ENCODE results near the gene SETBP1.

The SETBP1 gene

DNA sequence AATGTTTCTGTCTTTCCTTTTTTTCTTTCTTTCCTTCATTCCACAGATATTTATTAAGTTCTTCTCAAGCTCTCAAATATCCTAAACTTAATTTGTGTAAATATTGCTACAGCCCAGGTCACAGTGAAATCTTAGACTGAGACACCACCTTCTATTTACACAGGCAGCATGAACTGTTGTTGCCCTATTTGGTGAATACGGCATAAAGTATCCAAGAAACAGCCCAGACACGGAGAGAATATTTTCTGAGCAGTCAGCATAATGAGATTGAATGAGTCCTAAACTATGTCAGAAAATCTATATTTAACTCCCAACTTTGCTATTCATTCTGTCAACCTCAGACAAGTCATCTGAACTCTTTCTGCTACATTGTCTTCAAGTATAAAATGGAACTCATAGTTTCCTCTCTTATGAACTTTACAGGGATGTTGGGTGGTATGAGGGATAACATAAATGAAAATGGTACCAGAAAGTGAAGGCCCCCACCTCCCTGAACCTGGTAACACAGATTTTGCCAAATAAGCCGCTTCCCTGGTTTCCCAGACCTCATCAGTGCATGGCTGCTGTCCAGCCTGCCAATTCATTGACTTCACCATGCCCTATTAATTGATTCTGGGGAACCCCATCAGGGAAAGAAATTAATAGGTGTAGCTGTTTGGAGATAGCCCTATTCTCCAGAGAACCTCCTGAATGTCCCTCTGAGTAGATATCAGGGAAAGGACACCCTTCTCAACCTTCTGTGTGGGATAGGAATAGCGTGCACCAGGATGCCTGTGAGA lies 235.9 kb downstream of the SETBP1 start:
- TF ChIP-seq, protein P1, sequence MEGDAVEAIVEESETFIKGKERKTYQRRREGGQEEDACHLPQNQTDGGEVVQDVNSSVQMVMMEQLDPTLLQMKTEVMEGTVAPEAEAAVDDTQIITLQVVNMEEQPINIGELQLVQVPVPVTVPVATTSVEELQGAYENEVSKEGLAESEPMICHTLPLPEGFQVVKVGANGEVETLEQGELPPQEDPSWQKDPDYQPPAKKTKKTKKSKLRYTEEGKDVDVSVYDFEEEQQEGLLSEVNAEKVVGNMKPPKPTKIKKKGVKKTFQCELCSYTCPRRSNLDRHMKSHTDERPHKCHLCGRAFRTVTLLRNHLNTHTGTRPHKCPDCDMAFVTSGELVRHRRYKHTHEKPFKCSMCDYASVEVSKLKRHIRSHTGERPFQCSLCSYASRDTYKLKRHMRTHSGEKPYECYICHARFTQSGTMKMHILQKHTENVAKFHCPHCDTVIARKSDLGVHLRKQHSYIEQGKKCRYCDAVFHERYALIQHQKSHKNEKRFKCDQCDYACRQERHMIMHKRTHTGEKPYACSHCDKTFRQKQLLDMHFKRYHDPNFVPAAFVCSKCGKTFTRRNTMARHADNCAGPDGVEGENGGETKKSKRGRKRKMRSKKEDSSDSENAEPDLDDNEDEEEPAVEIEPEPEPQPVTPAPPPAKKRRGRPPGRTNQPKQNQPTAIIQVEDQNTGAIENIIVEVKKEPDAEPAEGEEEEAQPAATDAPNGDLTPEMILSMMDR (IDR thresholded peaks at IDR 0.05; ENCODE audit: control insufficient read depth, extremely low read depth, insufficient read depth): no peak
- DNase-seq (ENCODE audit: low read depth): no peak
- no peak overlapping the region for H3K4me3 ChIP-seq (ENCODE audit: low read depth, low read length)

GRCh38 chr18:44917216-44918141 lies 236.8 kb downstream of the SETBP1 start:
- no peak overlapping the region for H3K4me3 ChIP-seq (ENCODE audit: low read depth, low read length)
- no peak for DNase-seq (ENCODE audit: low read depth)

DNA sequence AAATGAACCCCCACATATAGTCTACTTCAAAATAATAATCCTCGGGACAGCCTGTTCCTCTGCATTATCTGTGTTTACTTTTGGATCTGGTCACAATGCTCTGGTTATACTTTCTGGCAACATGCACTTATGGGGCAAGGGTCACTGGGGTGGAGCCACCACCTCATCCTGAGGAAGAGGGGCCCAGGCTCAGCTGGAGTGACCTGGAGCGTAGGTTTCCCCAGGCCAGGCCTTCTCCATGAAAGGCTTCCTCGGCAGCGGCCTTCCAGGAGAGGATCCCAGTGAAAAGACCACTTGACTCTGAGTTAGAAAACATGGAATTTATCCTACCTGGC lies 237.4 kb downstream of the SETBP1 start:
- TF ChIP-seq, protein P1 (IDR thresholded peaks at IDR 0.05; ENCODE audit: control insufficient read depth, extremely low read depth, insufficient read depth): no peak
- no peak for DNase-seq (ENCODE audit: low read depth)
- H3K4me3 ChIP-seq (ENCODE audit: low read depth, low read length): no peak overlapping the region

More at GRCh38 chr18:44917216-44918141, 236.8 kb downstream of the SETBP1 start:
- TF ChIP-seq, protein P1 (IDR thresholded peaks at IDR 0.05; ENCODE audit: control insufficient read depth, extremely low read depth, insufficient read depth): no peak

GRCh38 chr18:44920441-44920840 lies 239.8 kb downstream of the SETBP1 start:
- no peak for DNase-seq (ENCODE audit: low read depth)
- no peak overlapping the region for H3K4me3 ChIP-seq (ENCODE audit: low read depth, low read length)
- TF ChIP-seq, protein P1 (IDR thresholded peaks at IDR 0.05; ENCODE audit: control insufficient read depth, extremely low read depth, insufficient read depth): no peak

GRCh38 chr18:44921974-44922373 lies 241.3 kb downstream of the SETBP1 start:
- no peak for DNase-seq (ENCODE audit: low read depth)
- no peak overlapping the region for H3K4me3 ChIP-seq (ENCODE audit: low read depth, low read length)
- TF ChIP-seq, protein P1 (IDR thresholded peaks at IDR 0.05; ENCODE audit: control insufficient read depth, extremely low read depth, insufficient read depth): no peak

- H3K4me3 ChIP-seq (ENCODE audit: low read depth, low read length): no peak overlapping the region
- TF ChIP-seq, protein P1 (IDR thresholded peaks at IDR 0.05; ENCODE audit: control insufficient read depth, extremely low read depth, insufficient read depth): no peak
- DNase-seq (ENCODE audit: low read depth): no peak
Observed at GRCh38 chr18:44922968-44923367, 242.3 kb downstream of the SETBP1 start.
